H1 (cell line): ENCODE results near the gene AHR. TPM values are rescaled to one million over a fixed set of nuclear protein-coding genes. Genes with fewer than 3 reads are reported as not detected.

Experiments
- ASH2L ChIP-seq: fragments of 200-600, 300-600 bp; sonication (generic); IDR thresholded peaks from one replicate; pipeline ENCODE4 v1.7.1; 2017; ENCODE audit warnings: low read length
- TBP ChIP-seq: IDR thresholded peaks from 2 replicates; pipeline ENCODE4 v1.6.1; 2011; ENCODE audit warnings: low read depth, low read length, improper control_type of control experiment
- polyA plus RNA-seq, 7 experiments: library from polyadenylated mRNA; depleted of rRNA in 3 of 7; stranded (reverse) in 5 of 7; unstranded in 2 of 7; fragments of >200 nt in 5 of 7; fragments of 200-250 nt in 2 of 7; gene quantifications; 1 replicate in 5 of 7; 2 replicates in 1 of 7; 4 replicates in 1 of 7; pipeline versions ENCODE4 v1.2.1 to v1.2.3, GENCODE V29; 2011 to 2013; ENCODE audit warnings: missing spikeins in 2 of 7, mixed read lengths in 2 of 7
- total RNA-seq: library from RNA; stranded (reverse); fragmentation: NEBNext Ultra II Directional; extraction: Animal tissue kit (Norgen Biotek cat#: 25700); gene quantifications from 2 replicates; pipeline ENCODE4 v1.2.1, GENCODE V29; 2021
- TF ChIP-seq, protein P1 (sequence below): IDR thresholded peaks from 2 replicates; pipeline ENCODE4 v1.6.1; 2012; ENCODE audit warnings: inconsistent platforms

AHR gene
- total and polyA plus RNA-seq, 2 of the 8 experiments (the other 6 are each of a cell fraction or from before 2014, with no cell fraction given) = 1.4 to 9.7 TPM

GRCh38 chr7:17391366-17391765, 92.9 kb downstream of the AHR start (continued):
- TF ChIP-seq ASH2L = no peak
- TF ChIP-seq TBP = no peak
- TF ChIP-seq, protein P1, sequence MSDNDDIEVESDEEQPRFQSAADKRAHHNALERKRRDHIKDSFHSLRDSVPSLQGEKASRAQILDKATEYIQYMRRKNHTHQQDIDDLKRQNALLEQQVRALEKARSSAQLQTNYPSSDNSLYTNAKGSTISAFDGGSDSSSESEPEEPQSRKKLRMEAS = no peak
